ENCODE data around the gene MCTP1. TPM values are rescaled to one million over a fixed set of nuclear protein-coding genes. Genes with fewer than 3 reads are reported as not detected.

MCTP1 gene
- total RNA-seq, 2 donors from 2014 or later: 5.1 to 10.0 TPM

- Histone ChIP-seq H3K27ac (no peak overlapping the region), H3K9me3 (no peaks in the 10 kb centered on the region), H3K27me3 (no peaks in the 10 kb centered on the region), H3K4me3 (no peak overlapping the region), H3K4me1 (no peaks in the 10 kb centered on the region), H3K36me3 (no peaks in the 10 kb centered on the region)
- DNase-seq (ENCODE audit: low spot score): no peak
- TF ChIP-seq, protein P1, sequence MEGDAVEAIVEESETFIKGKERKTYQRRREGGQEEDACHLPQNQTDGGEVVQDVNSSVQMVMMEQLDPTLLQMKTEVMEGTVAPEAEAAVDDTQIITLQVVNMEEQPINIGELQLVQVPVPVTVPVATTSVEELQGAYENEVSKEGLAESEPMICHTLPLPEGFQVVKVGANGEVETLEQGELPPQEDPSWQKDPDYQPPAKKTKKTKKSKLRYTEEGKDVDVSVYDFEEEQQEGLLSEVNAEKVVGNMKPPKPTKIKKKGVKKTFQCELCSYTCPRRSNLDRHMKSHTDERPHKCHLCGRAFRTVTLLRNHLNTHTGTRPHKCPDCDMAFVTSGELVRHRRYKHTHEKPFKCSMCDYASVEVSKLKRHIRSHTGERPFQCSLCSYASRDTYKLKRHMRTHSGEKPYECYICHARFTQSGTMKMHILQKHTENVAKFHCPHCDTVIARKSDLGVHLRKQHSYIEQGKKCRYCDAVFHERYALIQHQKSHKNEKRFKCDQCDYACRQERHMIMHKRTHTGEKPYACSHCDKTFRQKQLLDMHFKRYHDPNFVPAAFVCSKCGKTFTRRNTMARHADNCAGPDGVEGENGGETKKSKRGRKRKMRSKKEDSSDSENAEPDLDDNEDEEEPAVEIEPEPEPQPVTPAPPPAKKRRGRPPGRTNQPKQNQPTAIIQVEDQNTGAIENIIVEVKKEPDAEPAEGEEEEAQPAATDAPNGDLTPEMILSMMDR (IDR thresholded peaks at IDR 0.05): no peak
Measured at GRCh38 chr5:94812232-94812631, 472.7 kb downstream of the MCTP1 start.

DNA sequence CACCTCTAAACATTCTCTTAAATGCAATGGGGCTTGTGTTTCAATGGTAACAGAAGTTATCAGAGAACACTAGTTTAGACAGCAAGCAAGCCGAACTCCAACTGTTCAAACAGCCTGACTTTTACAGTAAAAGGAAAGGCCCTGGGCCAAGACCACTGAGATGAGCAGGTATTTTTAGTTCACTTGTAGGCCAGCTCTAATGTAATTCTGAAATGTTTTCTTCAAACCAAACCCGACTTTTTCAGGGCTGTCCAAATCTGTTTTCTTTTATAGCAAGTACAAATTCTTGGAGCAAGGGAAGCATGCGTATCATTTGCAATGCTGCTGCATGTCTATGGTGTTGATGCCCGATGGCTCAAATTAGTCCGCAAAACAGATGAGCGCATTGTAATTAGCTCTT is 473.6 kb downstream of the MCTP1 start:
- no peaks in the 10 kb centered on the region for H3K27me3 ChIP-seq
- H3K4me1 ChIP-seq: no peaks in the 10 kb centered on the region
- no peak overlapping the region for H3K4me3 ChIP-seq
- no peaks in the 10 kb centered on the region for H3K36me3 ChIP-seq
- TF ChIP-seq, protein P1 (IDR thresholded peaks at IDR 0.05): no peak
- DNase-seq (ENCODE audit: low spot score): no peak
- no peaks in the 10 kb centered on the region for H3K9me3 ChIP-seq
- H3K27ac ChIP-seq: no peak overlapping the region

DNA sequence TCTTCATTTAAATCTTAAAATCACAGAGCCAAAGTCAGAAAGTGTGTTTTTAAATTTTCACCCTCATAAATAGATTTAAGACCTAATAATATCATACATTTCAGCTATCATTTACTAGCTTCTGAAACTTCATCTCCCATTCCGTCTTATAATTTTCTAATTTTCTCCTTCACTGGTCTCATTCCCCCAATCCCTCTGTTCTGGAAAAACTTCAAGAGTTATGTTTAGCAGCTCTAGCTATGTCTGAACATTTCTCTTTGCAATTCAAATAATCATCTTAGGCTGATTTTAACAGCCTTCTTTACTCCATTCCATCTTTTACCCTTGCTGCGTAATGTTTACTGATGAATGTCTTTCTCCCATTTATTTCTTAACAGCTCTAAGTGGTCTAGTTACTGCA is 474.0 kb downstream of the MCTP1 start:
- Histone ChIP-seq H3K9me3 (no peaks in the 10 kb centered on the region), H3K4me1 (no peaks in the 10 kb centered on the region), H3K27me3 (no peaks in the 10 kb centered on the region), H3K27ac (no peak overlapping the region), H3K36me3 (no peaks in the 10 kb centered on the region), H3K4me3 (no peak overlapping the region)
- TF ChIP-seq, protein P1 (IDR thresholded peaks at IDR 0.05): no peak
- no peak for DNase-seq (ENCODE audit: low spot score)

GRCh38 chr5:94810281-94810680 is 474.6 kb downstream of the MCTP1 start:
- no peak for DNase-seq (ENCODE audit: low spot score)
- no peak overlapping the region for H3K27ac ChIP-seq

DNA sequence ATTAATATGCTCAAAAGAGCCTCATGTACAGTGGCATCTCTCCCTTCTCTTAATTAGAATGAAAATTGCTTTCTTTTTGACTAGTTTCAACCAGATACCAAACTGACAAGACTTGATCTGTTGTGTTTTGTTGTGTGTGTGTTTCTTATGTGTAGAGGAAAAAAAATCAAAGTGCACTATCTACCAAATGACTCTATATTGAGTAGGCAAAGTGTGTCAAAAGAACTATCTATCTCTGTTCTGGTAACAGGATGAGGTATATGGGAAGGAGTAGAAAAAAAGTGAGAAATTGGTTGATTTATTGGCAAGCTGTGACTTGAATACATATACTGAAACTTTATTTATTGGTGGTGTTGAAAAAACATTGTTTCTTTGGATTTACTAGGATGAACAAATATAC is 476.4 kb downstream of the MCTP1 start:
- no peak overlapping the region for H3K4me3 ChIP-seq
- no peaks in the 10 kb centered on the region for H3K4me1 ChIP-seq
- H3K36me3 ChIP-seq: no peaks in the 10 kb centered on the region
- H3K27ac ChIP-seq: no peak overlapping the region
- no peaks in the 10 kb centered on the region for H3K9me3 ChIP-seq
- TF ChIP-seq, protein P1 (IDR thresholded peaks at IDR 0.05): no peak
- no peaks in the 10 kb centered on the region for H3K27me3 ChIP-seq
- DNase-seq (ENCODE audit: low spot score): no peak

More at GRCh38 chr5:94810281-94810680, 474.6 kb downstream of the MCTP1 start:
- Histone ChIP-seq H3K4me3 (no peak overlapping the region), H3K4me1 (no peaks in the 10 kb centered on the region), H3K27me3 (no peaks in the 10 kb centered on the region), H3K9me3 (no peaks in the 10 kb centered on the region), H3K36me3 (no peaks in the 10 kb centered on the region)
- TF ChIP-seq, protein P1 (IDR thresholded peaks at IDR 0.05): no peak

DNA sequence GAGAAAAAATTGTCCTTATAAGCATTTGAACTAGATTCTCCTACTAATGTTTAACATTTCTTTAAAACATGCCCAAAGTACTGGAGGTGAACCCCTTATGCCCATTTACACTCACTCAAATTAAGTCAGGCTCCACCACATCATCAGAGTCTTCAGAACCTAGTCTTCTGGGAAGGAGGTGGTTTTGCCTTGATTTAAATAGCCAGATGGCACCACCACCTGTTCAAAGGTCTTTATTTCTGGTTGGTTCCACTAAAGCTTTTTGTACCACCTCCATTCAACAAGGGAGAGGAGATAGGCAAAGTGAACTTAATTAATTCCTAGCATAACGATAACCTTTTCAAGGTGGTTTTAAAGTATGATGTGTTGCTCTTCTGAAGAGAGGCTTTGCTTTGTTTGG is 476.9 kb downstream of the MCTP1 start:
- no peak for DNase-seq (ENCODE audit: low spot score)
- H3K4me1 ChIP-seq: no peaks in the 10 kb centered on the region
- no peaks in the 10 kb centered on the region for H3K36me3 ChIP-seq
- TF ChIP-seq, protein P1 (IDR thresholded peaks at IDR 0.05): no peak
- H3K27ac ChIP-seq: no peak overlapping the region
- H3K9me3 ChIP-seq: no peaks in the 10 kb centered on the region
- no peak overlapping the region for H3K4me3 ChIP-seq
- no peaks in the 10 kb centered on the region for H3K27me3 ChIP-seq

All from right atrium auricular region (tissue), 2 donors.